ENCODE results near the gene PTGFRN. TPM values are rescaled to one million over a fixed set of nuclear protein-coding genes. Genes with fewer than 3 reads are reported as not detected.

PTGFRN gene
- total RNA-seq, 2 experiments from 2014 or later = not detected

DNA sequence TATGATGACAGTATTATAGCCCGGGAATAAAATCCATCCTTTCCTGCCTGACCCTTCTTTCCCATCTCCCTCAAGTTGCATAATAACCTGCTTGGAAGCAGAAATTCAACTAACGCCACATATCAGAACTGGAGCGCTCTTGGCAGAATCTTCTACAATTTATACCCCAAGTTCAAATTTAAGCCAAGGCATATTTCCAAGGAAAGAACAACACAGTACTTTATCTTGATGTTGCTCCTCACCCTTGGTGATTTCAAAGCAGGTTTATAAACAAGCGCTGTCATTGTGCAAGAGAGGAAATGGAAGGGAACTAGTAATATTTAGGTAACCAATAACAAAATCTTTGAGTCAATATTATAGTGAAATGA, 38.0 kb upstream of the PTGFRN start:
- H2AFZ ChIP-seq (ENCODE audit: low read length) = no peak overlapping the region
- ChIA-PET POLR2A (interaction anchor here (0.5 kb wide), 1 partner anchor 67 kb away, joined by 9 read pairs; no protein-coding TSS in a partner anchor), CTCF (ENCODE audit: unreplicated experiment) (no interaction called here)
- no peak for DNase-seq (ENCODE audit: low spot score)
- H3K4me3 ChIP-seq (ENCODE audit: low read depth, low read length, poor library complexity, severe bottlenecking) = no peak overlapping the region
- no TSS peak for BruUV-seq (replicated peaks)
- no peak overlapping the region for H3K27ac ChIP-seq (ENCODE audit: low read depth, low read length, poor library complexity, severe bottlenecking)
- H3K36me3 ChIP-seq (ENCODE audit: insufficient read depth, low read length) = no peaks in the 10 kb centered on the region
- H3K9me2 ChIP-seq (ENCODE audit: insufficient read depth, low read length) = no peaks in the 10 kb centered on the region
- H3K4me1 ChIP-seq (ENCODE audit: insufficient read depth, low read length, poor library complexity, severe bottlenecking) = no peaks in the 10 kb centered on the region
- intact Hi-C loops (cut with micrococcal nuclease; ENCODE audit: unreplicated experiment) = no loop called here
- H3K79me2 ChIP-seq (ENCODE audit: insufficient read depth, low read depth, low read length) = no peaks in the 10 kb centered on the region
- H4K20me1 ChIP-seq (ENCODE audit: insufficient read depth, low read length) = no peaks in the 10 kb centered on the region
- TF ChIP-seq EZH2phosphoT487 (IDR thresholded peaks at IDR 0.05; ENCODE audit: borderline replicate concordance, low read depth, low read length) = no peak
- TF ChIP-seq, protein P1, sequence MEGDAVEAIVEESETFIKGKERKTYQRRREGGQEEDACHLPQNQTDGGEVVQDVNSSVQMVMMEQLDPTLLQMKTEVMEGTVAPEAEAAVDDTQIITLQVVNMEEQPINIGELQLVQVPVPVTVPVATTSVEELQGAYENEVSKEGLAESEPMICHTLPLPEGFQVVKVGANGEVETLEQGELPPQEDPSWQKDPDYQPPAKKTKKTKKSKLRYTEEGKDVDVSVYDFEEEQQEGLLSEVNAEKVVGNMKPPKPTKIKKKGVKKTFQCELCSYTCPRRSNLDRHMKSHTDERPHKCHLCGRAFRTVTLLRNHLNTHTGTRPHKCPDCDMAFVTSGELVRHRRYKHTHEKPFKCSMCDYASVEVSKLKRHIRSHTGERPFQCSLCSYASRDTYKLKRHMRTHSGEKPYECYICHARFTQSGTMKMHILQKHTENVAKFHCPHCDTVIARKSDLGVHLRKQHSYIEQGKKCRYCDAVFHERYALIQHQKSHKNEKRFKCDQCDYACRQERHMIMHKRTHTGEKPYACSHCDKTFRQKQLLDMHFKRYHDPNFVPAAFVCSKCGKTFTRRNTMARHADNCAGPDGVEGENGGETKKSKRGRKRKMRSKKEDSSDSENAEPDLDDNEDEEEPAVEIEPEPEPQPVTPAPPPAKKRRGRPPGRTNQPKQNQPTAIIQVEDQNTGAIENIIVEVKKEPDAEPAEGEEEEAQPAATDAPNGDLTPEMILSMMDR (conservative IDR thresholded peaks at IDR 0.05; ENCODE audit: low read length) = no peak
- H3K9me3 ChIP-seq (ENCODE audit: low read length) = no peaks in the 10 kb centered on the region
- H3K4me2 ChIP-seq (ENCODE audit: low read length) = no peak overlapping the region

DNA sequence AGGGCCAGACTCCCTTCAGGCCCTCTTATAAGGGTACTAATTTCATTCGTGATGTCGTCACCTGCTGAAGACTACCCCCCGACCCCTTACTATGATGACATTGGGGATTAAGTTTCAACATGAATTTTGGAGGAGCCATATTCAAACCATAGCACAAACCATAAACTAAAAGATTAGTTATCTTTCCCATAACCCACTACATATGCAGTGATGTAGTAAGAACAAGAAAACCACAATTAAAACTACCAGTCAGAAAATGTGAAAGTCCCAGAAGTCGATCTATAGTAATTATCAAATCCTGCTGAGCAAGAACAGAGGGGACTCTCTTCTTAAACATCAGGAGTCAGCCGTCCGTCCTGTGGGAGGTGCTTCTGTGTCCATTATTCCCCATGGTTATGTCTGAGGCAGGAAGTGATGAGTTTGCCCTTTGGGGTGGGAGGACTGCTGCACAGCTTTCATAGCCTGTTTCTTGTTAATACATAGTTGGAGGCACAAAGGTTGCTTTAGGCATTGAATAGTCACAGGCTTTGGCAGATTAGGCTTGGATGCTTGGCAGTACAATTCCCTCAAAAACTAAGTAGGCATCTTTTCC, 35.9 kb upstream of the PTGFRN start:
- Histone ChIP-seq H4K20me1 (ENCODE audit: insufficient read depth, low read length) (no peaks in the 10 kb centered on the region), H3K9me2 (ENCODE audit: insufficient read depth, low read length) (no peaks in the 10 kb centered on the region), H3K79me2 (ENCODE audit: insufficient read depth, low read depth, low read length) (no peaks in the 10 kb centered on the region), H3K4me2 (ENCODE audit: low read length) (no peak overlapping the region), H3K27ac (ENCODE audit: low read depth, low read length, poor library complexity, severe bottlenecking) (no peak overlapping the region), H3K4me3 (ENCODE audit: low read depth, low read length, poor library complexity, severe bottlenecking) (no peak overlapping the region), H3K36me3 (ENCODE audit: insufficient read depth, low read length) (no peaks in the 10 kb centered on the region), H3K4me1 (ENCODE audit: insufficient read depth, low read length, poor library complexity, severe bottlenecking) (no peaks in the 10 kb centered on the region), H3K9me3 (ENCODE audit: low read length) (no peaks in the 10 kb centered on the region), H2AFZ (ENCODE audit: low read length) (no peak overlapping the region)
- TF ChIP-seq, protein P1 (conservative IDR thresholded peaks at IDR 0.05; ENCODE audit: low read length) = no peak
- no peak for TF ChIP-seq EZH2phosphoT487 (IDR thresholded peaks at IDR 0.05; ENCODE audit: borderline replicate concordance, low read depth, low read length)
- DNase-seq (ENCODE audit: low spot score) = no peak
- ChIA-PET POLR2A (interaction anchor here (0.6 to 1.0 kb wide), 2 partner anchors 17 to 1268 kb away, joined by 3 read pairs; no protein-coding TSS in a partner anchor), CTCF (ENCODE audit: unreplicated experiment) (no interaction called here)
- intact Hi-C loops (cut with micrococcal nuclease; ENCODE audit: unreplicated experiment) = no loop called here
- no TSS peak for BruUV-seq (replicated peaks)

DNA sequence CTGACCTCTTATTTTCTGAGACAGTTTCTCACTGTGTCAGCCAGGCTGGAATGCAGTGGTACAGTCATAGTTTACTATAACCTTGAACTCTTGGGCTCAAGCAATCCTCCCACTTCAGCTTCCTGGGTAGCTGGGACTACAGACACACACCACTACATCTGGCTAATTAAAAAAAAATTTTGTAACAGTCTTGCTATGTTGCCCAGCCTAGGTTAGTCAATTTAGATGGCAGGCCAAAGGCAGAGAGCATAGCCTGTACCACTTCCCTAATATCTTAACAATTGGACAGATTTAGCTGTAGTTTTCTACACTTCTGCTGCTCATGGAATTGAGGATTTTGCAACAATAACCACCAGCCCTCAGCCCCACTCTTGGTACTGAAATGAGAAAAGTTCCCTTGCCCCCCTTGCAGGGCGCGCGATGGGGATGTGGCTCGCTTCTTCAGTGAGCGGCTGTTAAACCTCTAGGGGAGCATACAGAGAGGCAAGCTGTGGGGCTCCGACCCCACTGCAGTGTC, 34.9 kb upstream of the PTGFRN start:
- no peak overlapping the region for H3K4me3 ChIP-seq (ENCODE audit: low read depth, low read length, poor library complexity, severe bottlenecking)
- intact Hi-C loops (cut with micrococcal nuclease; ENCODE audit: unreplicated experiment) = no loop called here
- no peaks in the 10 kb centered on the region for H3K36me3 ChIP-seq (ENCODE audit: insufficient read depth, low read length)
- no peak overlapping the region for H2AFZ ChIP-seq (ENCODE audit: low read length)
- ChIA-PET POLR2A (interaction anchor here (1.0 kb wide), 1 partner anchor 18 kb away, joined by 3 read pairs; no protein-coding TSS in a partner anchor), CTCF (ENCODE audit: unreplicated experiment) (interaction anchor here (1.2 kb wide), 1 partner anchor 97 kb away, joined by 3 read pairs; no protein-coding TSS in a partner anchor)
- no peak overlapping the region for H3K4me2 ChIP-seq (ENCODE audit: low read length)
- H3K4me1 ChIP-seq (ENCODE audit: insufficient read depth, low read length, poor library complexity, severe bottlenecking) = no peaks in the 10 kb centered on the region
- no peaks in the 10 kb centered on the region for H4K20me1 ChIP-seq (ENCODE audit: insufficient read depth, low read length)
- H3K79me2 ChIP-seq (ENCODE audit: insufficient read depth, low read depth, low read length) = no peaks in the 10 kb centered on the region
- TF ChIP-seq, protein P1 (conservative IDR thresholded peaks at IDR 0.05; ENCODE audit: low read length) = no peak
- H3K9me2 ChIP-seq (ENCODE audit: insufficient read depth, low read length) = no peaks in the 10 kb centered on the region
- DNase-seq (ENCODE audit: low spot score) = no peak
- H3K27ac ChIP-seq (ENCODE audit: low read depth, low read length, poor library complexity, severe bottlenecking) = no peak overlapping the region
- no peaks in the 10 kb centered on the region for H3K9me3 ChIP-seq (ENCODE audit: low read length)
- no TSS peak for BruUV-seq (replicated peaks)
